22Rv1 (cell line): ENCODE results near the gene ZNF284.

ENCODE experiments used
- CTCF ChIP-seq: fragments of 450-650 bp; IDR thresholded peaks from 2 replicates; pipeline ENCODE4 v1.5.1; 2017; ENCODE audit warnings: mild to moderate bottlenecking
- ZFX ChIP-seq: fragments of 450-650 bp; IDR thresholded peaks from 2 replicates; pipeline ENCODE4 v1.6.1; 2017; ENCODE audit warnings: antibody characterized with exemption, borderline replicate concordance

- TF ChIP-seq CTCF (no peak), ZFX (no peak)
Observed at GRCh38 chr19:44113784-44114390, 41.9 kb downstream of the ZNF284 start.
